H1 (cell line): ENCODE data around the gene SRSF9. TPM values are rescaled to one million over a fixed set of nuclear protein-coding genes. Genes with fewer than 3 reads are reported as not detected.
A peak's percentile ranks its signal among the peaks of the same experiment; 100 is the strongest.

ENCODE experiments used
- CTCF ChIA-PET: fragments of 300-600 bp; sonication (Branson Sonifier 250); formaldehyde crosslinking; loops from one replicate; lab custom pipeline; 2021; ENCODE audit not compliant: partially characterized antibody; lab: Charles Lee
- POLR2A ChIA-PET: fragments of 300-600 bp; sonication (Branson Sonifier 250); formaldehyde crosslinking; loops from one replicate; lab custom pipeline; 2021; ENCODE audit warnings: inconsistent platforms; ENCODE audit not compliant: partially characterized antibody; lab: Charles Lee
- DNase-seq, 2 experiments: peaks; one replicate each; pipeline versions ENCODE4 v3.0.0 to v3.0.0-alpha.2; 2010 to 2022; ENCODE audit warnings: low spot score in 2 of 2, low read depth in 1 of 2, mixed read lengths in 1 of 2
- FAIRE-seq: peaks from 2 replicates; lab custom pipeline; 2011; peaks lifted over from hg19 to GRCh38; lab: Jason Lieb, UNC
- H2AFZ ChIP-seq: 2 replicates; pipeline ENCODE4 v1.8.1; 2012; ENCODE audit warnings: low read length, inconsistent platforms
- H2AK5ac ChIP-seq: 2 replicates; pipeline ENCODE4 v1.6.1; 2013; ENCODE audit warnings: low read depth, low read length
- H2BK120ac ChIP-seq: replicated peaks from 2 replicates; pipeline ENCODE3; 2013; ENCODE audit warnings: low read depth, low read length, inconsistent platforms
- H2BK12ac ChIP-seq: 2 replicates; pipeline ENCODE4 v1.6.1; 2013; ENCODE audit warnings: low read depth, low read length
- H2BK15ac ChIP-seq: 2 replicates; pipeline ENCODE4 v1.6.1; 2013; ENCODE audit warnings: low read length
- H2BK20ac ChIP-seq: 2 replicates; pipeline ENCODE4 v1.6.1; 2013; ENCODE audit warnings: low read length
- H2BK5ac ChIP-seq: 2 replicates; pipeline ENCODE4 v1.6.1; 2013; ENCODE audit warnings: low read depth, low read length
- H3K14ac ChIP-seq: 2 replicates; pipeline ENCODE4 v1.6.1; 2013; ENCODE audit warnings: inconsistent platforms; ENCODE audit not compliant: insufficient read length
- H3K18ac ChIP-seq: 2 replicates; pipeline ENCODE4 v1.6.1; 2013; ENCODE audit warnings: low read length; ENCODE audit errors: extremely low read depth
- H3K23ac ChIP-seq: 2 replicates; pipeline ENCODE4 v1.6.1; 2013; ENCODE audit warnings: inconsistent platforms; ENCODE audit not compliant: insufficient read length
- H3K23me2 ChIP-seq: 2 replicates; pipeline ENCODE4 v1.6.1; 2013; ENCODE audit warnings: low read depth, low read length
- H3K27ac ChIP-seq: 2 replicates; pipeline ENCODE4 v1.6.1; 2011; ENCODE audit warnings: low read depth, low read length, inconsistent platforms
- H3K27me3 ChIP-seq, 4 experiments: replicated peaks in 1 of 4; 1 replicate in 1 of 4; 2 replicates in 3 of 4; pipeline versions ENCODE4 v1.6.1 to v1.8.1; 2011 to 2013; ENCODE audit warnings: low read length in 3 of 4, mild to moderate bottlenecking in 3 of 4, inconsistent platforms in 2 of 4, mixed read lengths in 2 of 4, moderate library complexity in 1 of 4; ENCODE audit not compliant: control insufficient read depth in 3 of 4, insufficient read depth in 3 of 4; ENCODE audit errors: extremely low read depth in 1 of 4
- H3K36me3 ChIP-seq, 4 experiments: 2 replicates each; pipeline versions ENCODE4 v1.6.1 to v1.8.1; 2011 to 2013; ENCODE audit warnings: mild to moderate bottlenecking in 4 of 4, low read length in 3 of 4, moderate library complexity in 2 of 4, control low read depth in 1 of 4, inconsistent platforms in 1 of 4; ENCODE audit not compliant: insufficient read depth in 4 of 4, control insufficient read depth in 2 of 4
- H3K4ac ChIP-seq: replicated peaks from 2 replicates; pipeline ENCODE3; 2013; ENCODE audit warnings: low read length, low read depth, mixed read lengths, inconsistent platforms; ENCODE audit not compliant: insufficient read length
- H3K4me1 ChIP-seq, 4 experiments: replicated peaks in 1 of 4; 1 replicate in 1 of 4; 2 replicates in 3 of 4; pipeline versions ENCODE4 v1.6.1 to v1.8.1; 2011 to 2013; ENCODE audit warnings: low read length in 3 of 4, inconsistent platforms in 2 of 4, mixed read lengths in 1 of 4; ENCODE audit not compliant: insufficient read depth in 4 of 4, control insufficient read depth in 3 of 4
- H3K4me2 ChIP-seq, 2 experiments: 2 replicates each; pipeline versions ENCODE4 v1.6.1 to v1.8.1; 2011 to 2013; ENCODE audit warnings: low read depth in 2 of 2, low read length in 2 of 2, control low read depth in 1 of 2, inconsistent platforms in 1 of 2, mild to moderate bottlenecking in 1 of 2; ENCODE audit not compliant: insufficient read depth in 1 of 2
- H3K4me3 ChIP-seq, 4 experiments: fragments of 200-600, 300-600 bp in 1 of 4; sonication (generic), shearing (Covaris generic), sonication (Bioruptor Twin) in 1 of 4; 2 replicates each; pipeline versions ENCODE4 v1.5.1 to v1.8.1; 2011 to 2016; ENCODE audit warnings: low read length in 4 of 4, low read depth in 3 of 4, control low read depth in 2 of 4, inconsistent platforms in 2 of 4, mild to moderate bottlenecking in 2 of 4, mixed read lengths in 1 of 4, moderate library complexity in 1 of 4; ENCODE audit not compliant: insufficient read depth in 2 of 4; ENCODE audit errors: extremely low read depth in 1 of 4
- H3K56ac ChIP-seq: replicated peaks from 2 replicates; pipeline ENCODE3; 2013; ENCODE audit warnings: low read depth, mild to moderate bottlenecking, mixed read lengths, low read length, inconsistent platforms; ENCODE audit not compliant: insufficient read length
- H3K79me1 ChIP-seq: 2 replicates; pipeline ENCODE4 v1.6.1; 2013; ENCODE audit warnings: low read depth, low read length, control low read depth
- H3K79me2 ChIP-seq, 2 experiments: 2 replicates each; pipeline versions ENCODE4 v1.6.1 to v1.8.1; 2012 to 2013; ENCODE audit warnings: low read length in 2 of 2, mild to moderate bottlenecking in 2 of 2, inconsistent platforms in 1 of 2; ENCODE audit not compliant: insufficient read depth in 2 of 2, control insufficient read depth in 1 of 2
- H3K9ac ChIP-seq, 4 experiments: replicated peaks in 1 of 4; 1 replicate in 1 of 4; 2 replicates in 3 of 4; pipeline versions ENCODE4 v1.6.1 to v1.8.1; 2011 to 2013; ENCODE audit warnings: low read depth in 3 of 4, low read length in 3 of 4, control low read depth in 2 of 4, mild to moderate bottlenecking in 2 of 4, moderate library complexity in 2 of 4, inconsistent platforms in 1 of 4; ENCODE audit errors: extremely low read depth in 1 of 4
- H3K9me3 ChIP-seq, 2 experiments: 2 replicates each; pipeline versions ENCODE4 v1.6.1 to v1.8.1; 2012 to 2013; ENCODE audit warnings: mild to moderate bottlenecking in 2 of 2, moderate library complexity in 2 of 2, control low read depth in 1 of 2, inconsistent platforms in 1 of 2, low read depth in 1 of 2, low read length in 1 of 2, mixed read lengths in 1 of 2; ENCODE audit not compliant: insufficient read depth in 2 of 2
- H4K20me1 ChIP-seq, 2 experiments: replicated peaks in 1 of 2; 2 replicates each; pipeline versions ENCODE3 to v1.8.1; 2011 to 2013; ENCODE audit warnings: inconsistent platforms in 2 of 2, low read length in 2 of 2, mild to moderate bottlenecking in 1 of 2; ENCODE audit not compliant: insufficient read depth in 2 of 2, control insufficient read depth in 1 of 2
- H4K5ac ChIP-seq: 2 replicates; pipeline ENCODE4 v1.6.1; 2013; ENCODE audit warnings: low read length, low read depth, mixed read lengths, inconsistent platforms; ENCODE audit not compliant: insufficient read length
- H4K8ac ChIP-seq: 2 replicates; pipeline ENCODE4 v1.8.0; 2013; ENCODE audit warnings: mild to moderate bottlenecking, moderate library complexity, low read length, inconsistent platforms; ENCODE audit not compliant: insufficient read depth; ENCODE audit errors: extremely low read depth
- H4K91ac ChIP-seq: replicated peaks from 2 replicates; pipeline ENCODE3; 2013; ENCODE audit warnings: low read length, mixed read lengths, inconsistent platforms; ENCODE audit not compliant: insufficient read length
- BACH1 ChIP-seq: IDR thresholded peaks from 2 replicates; pipeline ENCODE4 v1.6.1; 2012; ENCODE audit warnings: low read length, improper control_type of control experiment
- CEBPB ChIP-seq: IDR thresholded peaks from 2 replicates; pipeline ENCODE4 v1.6.1; 2012; ENCODE audit warnings: low read depth, low read length
- CTCF ChIP-seq, 3 experiments: IDR thresholded peaks; 1 replicate in 2 of 3; 2 replicates in 1 of 3; pipeline versions ENCODE4 v1.5.1 to v1.6.1; 2011; ENCODE audit warnings: low read length in 3 of 3, mild to moderate bottlenecking in 3 of 3, inconsistent platforms in 2 of 3, low read depth in 1 of 3, moderate library complexity in 1 of 3; ENCODE audit not compliant: insufficient read depth in 1 of 3; ENCODE audit errors: control extremely low read depth in 1 of 3
- HDAC2 ChIP-seq, 2 experiments: fragments of 300-600 bp in 1 of 2; sonication (generic) in 1 of 2; IDR thresholded peaks; 2 replicates each; pipeline ENCODE4 v1.6.1; 2011 to 2012; ENCODE audit warnings: low read depth in 2 of 2, low read length in 2 of 2, mild to moderate bottlenecking in 2 of 2, moderate library complexity in 2 of 2, borderline replicate concordance in 1 of 2, inconsistent platforms in 1 of 2
- POLR2A ChIP-seq, 2 experiments: IDR thresholded peaks; 1 replicate in 1 of 2; 2 replicates in 1 of 2; pipeline ENCODE4 v1.6.1; 2011; ENCODE audit warnings: low read depth in 2 of 2, low read length in 2 of 2, mild to moderate bottlenecking in 2 of 2; ENCODE audit errors: control extremely low read depth in 1 of 2
- RFX5 ChIP-seq: IDR thresholded peaks from 2 replicates; pipeline ENCODE4 v1.6.1; 2011; ENCODE audit warnings: low read depth, low read length, improper control_type of control experiment, borderline replicate concordance
- RNF2 ChIP-seq: fragments of 200-900, 300-1000 bp; sonication (generic); IDR thresholded peaks from 2 replicates; pipeline ENCODE4 v1.7.1; 2016; ENCODE audit warnings: borderline replicate concordance, low read depth, mild to moderate bottlenecking, antibody characterized with exemption, low read length; ENCODE audit not compliant: poor library complexity, severe bottlenecking; ENCODE audit errors: missing control alignments
- SP2 ChIP-seq: IDR thresholded peaks from 2 replicates; pipeline ENCODE4 v1.6.1; 2012; ENCODE audit warnings: mild to moderate bottlenecking, low read length, inconsistent platforms
- WGBS, 2 experiments: shearing (Covaris generic) in 1 of 2; methylation state at CpG; one replicate each; pipeline versions ENCODE4 v1.1.6 to v1.1.7; 2013 to 2015; ENCODE audit warnings: low lambda C conversion rate in 2 of 2, mixed read lengths in 2 of 2, inconsistent platforms in 1 of 2, low coverage in 1 of 2, missing lambda C conversion rate in 1 of 2; ENCODE audit not compliant: insufficient replicate concordance in 2 of 2, insufficient coverage in 1 of 2, insufficient read length in 1 of 2; ENCODE audit errors: extremely low coverage in 1 of 2, missing lambda C conversion rate in 1 of 2; 5-methylcytosine and 5-hydroxymethylcytosine counted together
- polyA plus RNA-seq, 7 experiments: library from polyadenylated mRNA; depleted of rRNA in 3 of 7; stranded (reverse) in 5 of 7; unstranded in 2 of 7; fragments of >200 nt in 5 of 7; fragments of 200-250 nt in 2 of 7; gene quantifications; 1 replicate in 5 of 7; 2 replicates in 1 of 7; 4 replicates in 1 of 7; pipeline versions ENCODE4 v1.2.1 to v1.2.3, GENCODE V29; 2011 to 2013; ENCODE audit warnings: missing spikeins in 2 of 7, mixed read lengths in 2 of 7
- total RNA-seq: library from RNA; stranded (reverse); fragmentation: NEBNext Ultra II Directional; extraction: Animal tissue kit (Norgen Biotek cat#: 25700); gene quantifications from 2 replicates; pipeline ENCODE4 v1.2.1, GENCODE V29; 2021

Gene SRSF9
- total and polyA plus RNA-seq, 2 of the 8 experiments (the other 6 are each of a cell fraction or from before 2014, with no cell fraction given): 172 to 304 TPM

GRCh38 chr12:120432772-120433525, 36.6 kb downstream of the SRSF9 start:
- DNase-seq (no peak), FAIRE-seq (no peak)
- no peak overlapping the region for H2BK12ac ChIP-seq
- CTCF ChIA-PET: interaction anchor here (1.0 to 13.9 kb wide), 10 partner anchors 11 to 83 kb away, joined by 3 to 310 read pairs (median 9); partner anchors contain the start of gene MSI1
- H3K9me3 ChIP-seq: peaks cover 0 to 3% of the 10 kb centered on the region in 2 experiments; a peak in 1 of 4 replicates
- no peak overlapping the region; the same call in 1 of the 2 replicates for H2AFZ ChIP-seq
- H3K27me3 ChIP-seq: no peaks in the 10 kb centered on the region
- no peak overlapping the region for H3K4me2 ChIP-seq
- no peak overlapping the region for H3K56ac ChIP-seq
- peaks cover 0 to 2% (median 0%) of the 10 kb centered on the region in 4 experiments; a peak in 1 of 7 replicates for H3K4me1 ChIP-seq
- no peaks in the 10 kb centered on the region for H3K79me2 ChIP-seq
- H3K23me2 ChIP-seq: no peaks in the 10 kb centered on the region; the same call in 1 of the 2 replicates
- H3K23ac ChIP-seq: no peak overlapping the region
- no peaks in the 10 kb centered on the region for H3K36me3 ChIP-seq
- H4K20me1 ChIP-seq: no peaks in the 10 kb centered on the region
- no peak overlapping the region for H3K4ac ChIP-seq
- H4K91ac ChIP-seq: no peak overlapping the region
- H2BK120ac ChIP-seq: no peak overlapping the region
- H3K79me1 ChIP-seq: no peaks in the 10 kb centered on the region
- H3K27ac ChIP-seq: no peak overlapping the region
- no peak overlapping the region for H2BK20ac ChIP-seq
- no peak overlapping the region for H2BK5ac ChIP-seq
- H4K5ac ChIP-seq: no peak overlapping the region
- 91% methylated on average over 10 of the region's 10 CpGs; no CpG with 5 or more reads in 1 of the 2 experiments for WGBS, 2 experiments
- H3K14ac ChIP-seq: no peak overlapping the region
- H3K4me3 ChIP-seq: no peak overlapping the region
- no peak overlapping the region for H2BK15ac ChIP-seq
- no peak overlapping the region for H3K18ac ChIP-seq
- no peak overlapping the region for H3K9ac ChIP-seq
- no peak overlapping the region for H4K8ac ChIP-seq
- POLR2A ChIA-PET: interaction anchor here (1.2 kb wide), 2 partner anchors 102 to 140 kb away, joined by 3 to 4 read pairs; partner anchors contain the start of gene RNU4-1
- H2AK5ac ChIP-seq: no peak overlapping the region
- TF ChIP-seq CEBPB (no peak), RFX5 (no peak), BACH1 (no peak), SP2 (no peak), CTCF (IDR thresholded peaks at IDR 0.05; ENCODE audit: control extremely low read depth in 1 of 3, insufficient read depth in 1 of 3, low read depth in 1 of 3, low read length in 3 of 3) (0 out of 4 replicates have a peak, but pooled peaks of 1 of the 3 experiments have one; percentile 9), HDAC2 (IDR thresholded peaks at IDR 0.05; ENCODE audit: borderline replicate concordance in 1 of 2, low read depth in 2 of 2, low read length in 2 of 2) (no peak), RNF2 (no peak), POLR2A (IDR thresholded peaks at IDR 0.05; ENCODE audit: control extremely low read depth in 1 of 2, low read depth in 2 of 2, low read length in 2 of 2) (no peak)
